Embryonic facial prominence (tissue), 1 donor: ENCODE data around the gene CEP170.
A peak's percentile ranks its signal among the peaks of the same experiment; 100 is the strongest.

Experiments used
- DNase-seq: peaks from one replicate; pipeline ENCODE4 v3.0.0-alpha.2; 2016; ENCODE audit errors: extremely low spot score

The CEP170 gene

GRCh38 chr1:243254927-243255790 lies at the start of gene CEP170:
CEP170 (minus strand) TSS chr1:243255281; CDS start chr1:243225280, 30,001 bp downstream.
- DNase-seq = peak; percentile 93

- no peak for DNase-seq
These were observed 46.0 kb upstream of the CEP170 start for GRCh38 chr1:243301059-243301458.

- DNase-seq = no peak
These were observed 44.0 kb upstream of the CEP170 start for GRCh38 chr1:243299069-243299468.

- no peak for DNase-seq
These were observed 39.6 kb upstream of the CEP170 start for GRCh38 chr1:243294723-243295121.

- DNase-seq = no peak
These were observed 39.1 kb upstream of the CEP170 start for GRCh38 chr1:243293941-243294722.

- no peak for DNase-seq
These were observed 37.0 kb upstream of the CEP170 start for GRCh38 chr1:243292117-243292516.

GRCh38 chr1:243291292-243291691 lies 36.2 kb upstream of the CEP170 start:
- no peak for DNase-seq

- DNase-seq = no peak
These were observed 33.0 kb upstream of the CEP170 start for GRCh38 chr1:243288062-243288461.

GRCh38 chr1:243287652-243288051 lies 32.6 kb upstream of the CEP170 start:
- DNase-seq = no peak

GRCh38 chr1:243287123-243287460 lies 32.0 kb upstream of the CEP170 start:
- DNase-seq = no peak

- no peak for DNase-seq
These were observed 31.5 kb upstream of the CEP170 start for GRCh38 chr1:243286409-243287122.

- DNase-seq = no peak
These were observed 26.6 kb upstream of the CEP170 start for GRCh38 chr1:243281672-243282071.

- DNase-seq = no peak
These were observed 25.6 kb upstream of the CEP170 start for GRCh38 chr1:243280571-243281129.

- no peak for DNase-seq
These were observed 20.2 kb upstream of the CEP170 start for GRCh38 chr1:243275316-243275715.

GRCh38 chr1:243273945-243274344 lies 18.9 kb upstream of the CEP170 start:
- no peak for DNase-seq

- no peak for DNase-seq
These were observed 18.4 kb upstream of the CEP170 start for GRCh38 chr1:243273506-243273905.

GRCh38 chr1:243272401-243272800 lies 17.3 kb upstream of the CEP170 start:
- no peak for DNase-seq

GRCh38 chr1:243271996-243272395 lies 16.9 kb upstream of the CEP170 start:
- no peak for DNase-seq

GRCh38 chr1:243270097-243270864 lies 15.2 kb upstream of the CEP170 start:
- no peak for DNase-seq

- DNase-seq = no peak
These were observed 14.3 kb upstream of the CEP170 start for GRCh38 chr1:243269461-243269801.

GRCh38 chr1:243268751-243269460 lies 13.8 kb upstream of the CEP170 start:
- no peak for DNase-seq
